ENCODE measurements around the gene NECTIN4.

NECTIN4 gene

GRCh38 chr1:161021165-161021969, 68.0 kb downstream of the NECTIN4 start:
- peak; percentile 97 for DNase-seq

Measured in NCI-H510A treated with DMSO at 0.1 percent for 48 hours (cell line).